Liver (tissue), 9 donors: ENCODE data around the gene LMBR1L. TPM values are rescaled to one million over a fixed set of nuclear protein-coding genes. Genes with fewer than 3 reads are reported as not detected.

ENCODE experiments used
- DNase-seq: peaks from one replicate; pipeline ENCODE4 v3.0.0-alpha.2; 2017; ENCODE audit warnings: low spot score
- H3K27ac ChIP-seq, 2 donors: one replicate each; pipeline ENCODE4 v1.7.0; 2013; ENCODE audit warnings: inconsistent platforms in 2 of 2, low read length in 2 of 2, control low read depth in 1 of 2, low read depth in 1 of 2, mild to moderate bottlenecking in 1 of 2
- H3K27me3 ChIP-seq, 4 donors: one replicate each; pipeline versions ENCODE4 v1.6.1 to v1.7.0; 2013; ENCODE audit warnings: low read length in 3 of 4, inconsistent platforms in 1 of 4, mild to moderate bottlenecking in 1 of 4, moderate library complexity in 1 of 4; ENCODE audit not compliant: control insufficient read depth in 4 of 4, insufficient read depth in 4 of 4
- H3K36me3 ChIP-seq, 4 donors: one replicate each; pipeline versions ENCODE4 v1.6.1 to v1.7.0; 2013; ENCODE audit warnings: low read length in 3 of 4, mild to moderate bottlenecking in 3 of 4, low read depth in 1 of 4, moderate library complexity in 1 of 4; ENCODE audit not compliant: control insufficient read depth in 4 of 4, insufficient read depth in 3 of 4
- H3K4me1 ChIP-seq, 4 donors: one replicate each; pipeline versions ENCODE4 v1.6.1 to v1.7.0; 2013; ENCODE audit warnings: low read length in 3 of 4, mild to moderate bottlenecking in 3 of 4, moderate library complexity in 1 of 4; ENCODE audit not compliant: control insufficient read depth in 4 of 4, insufficient read depth in 4 of 4
- H3K4me3 ChIP-seq, 3 donors: one replicate each; pipeline versions ENCODE4 v1.6.1 to v1.7.0; 2013; ENCODE audit warnings: low read length in 3 of 3, control low read depth in 1 of 3, low read depth in 1 of 3, mild to moderate bottlenecking in 1 of 3
- H3K9ac ChIP-seq, 2 donors: one replicate each; pipeline ENCODE4 v1.7.0; 2013; ENCODE audit warnings: low read length in 2 of 2, mild to moderate bottlenecking in 2 of 2, moderate library complexity in 2 of 2, control low read depth in 1 of 2, low read depth in 1 of 2
- H3K9me3 ChIP-seq, 4 donors: one replicate each; pipeline versions ENCODE4 v1.6.1 to v1.7.0; 2013; ENCODE audit warnings: low read length in 3 of 4; ENCODE audit not compliant: control insufficient read depth in 4 of 4
- ATF3 ChIP-seq: IDR thresholded peaks from 2 replicates; pipeline ENCODE4 v1.6.1; 2016; ENCODE audit warnings: antibody characterized with exemption
- CTCF ChIP-seq: fragments of 150-350 bp; IDR thresholded peaks from 2 replicates; pipeline ENCODE4 v1.5.1; 2017; ENCODE audit warnings: improper control_type of control experiment, low read depth, low read length; ENCODE audit not compliant: missing input control
- EGR1 ChIP-seq, 2 donors: IDR thresholded peaks; 2 replicates each; pipeline ENCODE4 v1.6.1; 2016 to 2018; ENCODE audit warnings: antibody characterized with exemption in 2 of 2, low read depth in 2 of 2
- FOXA2 ChIP-seq: IDR thresholded peaks from 2 replicates; pipeline ENCODE4 v1.6.1; 2016; ENCODE audit warnings: antibody characterized with exemption
- GABPA ChIP-seq, 2 donors: IDR thresholded peaks in 1 of 2; conservative IDR thresholded peaks in 1 of 2; 2 replicates each; pipeline ENCODE4 v1.6.1; 2016; ENCODE audit warnings: antibody characterized with exemption in 2 of 2, mild to moderate bottlenecking in 1 of 2, moderate library complexity in 1 of 2
- HNF4A ChIP-seq, 2 donors: conservative IDR thresholded peaks; 2 replicates each; pipeline ENCODE4 v1.6.1; 2016; ENCODE audit warnings: antibody characterized with exemption in 2 of 2, mild to moderate bottlenecking in 2 of 2
- HNF4G ChIP-seq: IDR thresholded peaks from 2 replicates; pipeline ENCODE4 v1.6.1; 2016; ENCODE audit warnings: antibody characterized with exemption
- JUND ChIP-seq, 2 donors: IDR thresholded peaks; 2 replicates each; pipeline ENCODE4 v1.6.1; 2016; ENCODE audit warnings: antibody characterized with exemption in 2 of 2
- MAX ChIP-seq: IDR thresholded peaks from 2 replicates; pipeline ENCODE4 v1.6.1; 2016; ENCODE audit warnings: antibody characterized with exemption
- NR2F2 ChIP-seq: IDR thresholded peaks from 2 replicates; pipeline ENCODE4 v1.6.1; 2016; ENCODE audit warnings: antibody characterized with exemption
- RAD21 ChIP-seq, 2 donors: IDR thresholded peaks; 2 replicates each; pipeline ENCODE4 v1.6.1; 2016; ENCODE audit warnings: antibody characterized with exemption in 2 of 2, mild to moderate bottlenecking in 2 of 2
- RXRA ChIP-seq, 2 donors: IDR thresholded peaks; 2 replicates each; pipeline ENCODE4 v1.6.1; 2017 to 2018; ENCODE audit warnings: antibody characterized with exemption in 2 of 2, mild to moderate bottlenecking in 1 of 2
- SP1 ChIP-seq: IDR thresholded peaks from 2 replicates; pipeline ENCODE4 v1.6.1; 2018; ENCODE audit warnings: antibody characterized with exemption, mild to moderate bottlenecking
- TAF1 ChIP-seq: conservative IDR thresholded peaks from 2 replicates; pipeline ENCODE4 v1.6.1; 2016; ENCODE audit warnings: antibody characterized with exemption, mild to moderate bottlenecking
- YY1 ChIP-seq: IDR thresholded peaks from 2 replicates; pipeline ENCODE4 v1.6.1; 2016; ENCODE audit warnings: antibody characterized with exemption, mild to moderate bottlenecking
- ZBTB33 ChIP-seq: IDR thresholded peaks from 2 replicates; pipeline ENCODE4 v1.6.1; 2016; ENCODE audit warnings: antibody characterized with exemption
- WGBS: extraction: QIAGEN DNeasy Blood & Tissue Kit; methylation state at CpG from one replicate; pipeline ENCODE4 v1.1.7; 2013; 5-methylcytosine and 5-hydroxymethylcytosine counted together
- polyA plus RNA-seq, 2 donors: library from polyadenylated mRNA; stranded (reverse) in 1 of 2; unstranded in 1 of 2; fragments of 200-250 nt in 1 of 2; fragments of >200 nt in 1 of 2; fragmentation: Nextera tagmentation in 1 of 2; extraction: Ambion mirVana in 1 of 2; gene quantifications; one replicate each; pipeline versions ENCODE4 v1.2.1 to v1.2.3, GENCODE V29; 2013 to 2015
- total RNA-seq, 2 donors: library from RNA; depleted of rRNA; stranded (reverse); fragments of >200 nt; gene quantifications; one replicate each; pipeline ENCODE4 v1.2.3, GENCODE V29; 2014
- donor health status: healthy.
- donor health status: healthy.
- donor health status: healthy.
- donor health status: healthy.
- donor health status: healthy.

Gene LMBR1L
- total and polyA plus RNA-seq, 4 donors, result 9.3 to 23.7 (median 11.8) TPM

GRCh38 chr12:49068879-49069506 is 41.7 kb downstream of the LMBR1L start:
- no peaks in the 10 kb centered on the region for H3K9me3 ChIP-seq
- peak overlapping the region; percentile 73 to 92 (median 78) for H3K4me3 ChIP-seq
- H3K27me3 ChIP-seq, result no peaks in the 10 kb centered on the region
- no peak for DNase-seq
- peak overlapping the region in 1 of 2 donors; percentile 71 for H3K27ac ChIP-seq
- H3K4me1 ChIP-seq, result peaks cover 1 to 25% (median 20%) of the 10 kb centered on the region in 4 donors
- no peaks in the 10 kb centered on the region for H3K36me3 ChIP-seq
- peak overlapping the region in 1 of 2 donors; percentile 52 for H3K9ac ChIP-seq
- WGBS, result 22% methylated on average over 21 of the region's 21 CpGs
- TF ChIP-seq SP1, result no peak

GRCh38 chr12:49066120-49066519 is 44.5 kb downstream of the LMBR1L start:
- WGBS, result 88% methylated on average over 4 of the region's 4 CpGs
- TF ChIP-seq JUND (IDR thresholded peaks at IDR 0.05) (no peak), HNF4A (conservative IDR thresholded peaks at IDR 0.05) (no peak), RAD21 (IDR thresholded peaks at IDR 0.05) (no peak), ZBTB33 (no peak), NR2F2 (no peak), TAF1 (no peak), MAX (no peak), HNF4G (no peak), SP1 (no peak), CTCF (no peak), GABPA (IDR thresholded peaks at IDR 0.05 in 1 of 2, conservative IDR thresholded peaks at IDR 0.05 in 1 of 2) (no peak)
- no peak overlapping the region for H3K9ac ChIP-seq

GRCh38 chr12:49064767-49065152 is 45.9 kb downstream of the LMBR1L start:
- H3K4me1 ChIP-seq, result peaks cover 1 to 30% (median 24%) of the 10 kb centered on the region in 4 donors
- 78% methylated on average over 5 of the region's 5 CpGs for WGBS
- no peak for TF ChIP-seq GABPA (IDR thresholded peaks at IDR 0.05 in 1 of 2, conservative IDR thresholded peaks at IDR 0.05 in 1 of 2)
- TF ChIP-seq SP1, result peak; percentile 31
- no peak for TF ChIP-seq ZBTB33
- no peak for TF ChIP-seq MAX
- no peak for TF ChIP-seq ATF3
- no peak for TF ChIP-seq TAF1
- TF ChIP-seq NR2F2, result no peak
- TF ChIP-seq FOXA2, result peak; percentile 70
- peak; percentile 26 to 47 for TF ChIP-seq RXRA (IDR thresholded peaks at IDR 0.05)
- TF ChIP-seq CTCF, result no peak
- peak; percentile 11 to 31 for TF ChIP-seq HNF4A (conservative IDR thresholded peaks at IDR 0.05)
- TF ChIP-seq YY1, result no peak
- no peak for TF ChIP-seq EGR1 (IDR thresholded peaks at IDR 0.05; ENCODE audit: low read depth in 2 of 2)

More at GRCh38 chr12:49066120-49066519, 44.5 kb downstream of the LMBR1L start:
- H3K27me3 ChIP-seq, result no peaks in the 10 kb centered on the region
- H3K4me1 ChIP-seq, result peaks cover 1 to 33% (median 26%) of the 10 kb centered on the region in 4 donors
- no peak overlapping the region for H3K27ac ChIP-seq
- H3K9me3 ChIP-seq, result no peaks in the 10 kb centered on the region
- no peak overlapping the region for H3K4me3 ChIP-seq
- no peaks in the 10 kb centered on the region for H3K36me3 ChIP-seq
- no peak for DNase-seq

More at GRCh38 chr12:49064767-49065152, 45.9 kb downstream of the LMBR1L start:
- Histone ChIP-seq H3K4me3 (no peak overlapping the region), H3K9ac (no peak overlapping the region), H3K27ac (no peak overlapping the region), H3K36me3 (no peaks in the 10 kb centered on the region), H3K27me3 (no peaks in the 10 kb centered on the region), H3K9me3 (no peaks in the 10 kb centered on the region)
- DNase-seq, result no peak
